GM12878 (cell line): Measurements from ENCODE around the gene CALB2.

Experiments used
- CEBPB ChIP-seq, 2 experiments: fragments of 150-350 bp in 1 of 2; IDR thresholded peaks; 2 replicates each; pipeline ENCODE4 v1.6.1; 2012 to 2014; ENCODE audit warnings: low read depth in 2 of 2, low read length in 2 of 2, borderline replicate concordance in 1 of 2, inconsistent platforms in 1 of 2
- TCF12 ChIP-seq: IDR thresholded peaks from 2 replicates; pipeline ENCODE4 v1.6.1; 2011; ENCODE audit warnings: low read depth, mild to moderate bottlenecking, low read length
- TF ChIP-seq, protein P1 (sequence below), 3 experiments: IDR thresholded peaks in 2 of 3; conservative IDR thresholded peaks in 1 of 3; 2 replicates each; pipeline ENCODE4 v1.5.1; 2011; ENCODE audit warnings: low read depth in 3 of 3, low read length in 3 of 3, mild to moderate bottlenecking in 3 of 3, control low read depth in 2 of 3, moderate library complexity in 2 of 3, inconsistent platforms in 1 of 3, mixed read lengths in 1 of 3; ENCODE audit not compliant: control insufficient read depth in 2 of 3, insufficient read depth in 1 of 3; ENCODE audit errors: extremely low read depth in 1 of 3

DNA sequence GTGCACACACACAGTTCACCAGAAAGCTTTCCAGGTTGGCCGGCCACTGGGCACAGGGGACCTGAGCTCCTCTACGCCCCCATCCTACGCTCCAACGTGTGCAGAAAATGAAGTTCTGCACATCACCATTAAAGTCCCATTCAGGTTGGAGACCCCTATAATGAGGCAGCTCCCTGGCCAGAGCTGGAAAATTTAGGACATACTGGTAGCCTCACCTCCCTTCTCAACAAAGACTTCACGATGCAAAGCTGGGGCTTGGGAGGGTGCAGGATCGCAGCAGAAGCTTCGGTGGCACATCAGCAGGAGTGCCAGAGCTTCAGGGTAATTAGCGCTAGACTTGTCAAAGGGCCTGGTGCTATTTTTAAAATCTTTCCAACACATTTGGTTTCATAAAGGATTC, 15.4 kb upstream of the CALB2 start:
- TF ChIP-seq, protein P1, sequence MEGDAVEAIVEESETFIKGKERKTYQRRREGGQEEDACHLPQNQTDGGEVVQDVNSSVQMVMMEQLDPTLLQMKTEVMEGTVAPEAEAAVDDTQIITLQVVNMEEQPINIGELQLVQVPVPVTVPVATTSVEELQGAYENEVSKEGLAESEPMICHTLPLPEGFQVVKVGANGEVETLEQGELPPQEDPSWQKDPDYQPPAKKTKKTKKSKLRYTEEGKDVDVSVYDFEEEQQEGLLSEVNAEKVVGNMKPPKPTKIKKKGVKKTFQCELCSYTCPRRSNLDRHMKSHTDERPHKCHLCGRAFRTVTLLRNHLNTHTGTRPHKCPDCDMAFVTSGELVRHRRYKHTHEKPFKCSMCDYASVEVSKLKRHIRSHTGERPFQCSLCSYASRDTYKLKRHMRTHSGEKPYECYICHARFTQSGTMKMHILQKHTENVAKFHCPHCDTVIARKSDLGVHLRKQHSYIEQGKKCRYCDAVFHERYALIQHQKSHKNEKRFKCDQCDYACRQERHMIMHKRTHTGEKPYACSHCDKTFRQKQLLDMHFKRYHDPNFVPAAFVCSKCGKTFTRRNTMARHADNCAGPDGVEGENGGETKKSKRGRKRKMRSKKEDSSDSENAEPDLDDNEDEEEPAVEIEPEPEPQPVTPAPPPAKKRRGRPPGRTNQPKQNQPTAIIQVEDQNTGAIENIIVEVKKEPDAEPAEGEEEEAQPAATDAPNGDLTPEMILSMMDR (IDR thresholded peaks at IDR 0.05 in 2 of 3, conservative IDR thresholded peaks at IDR 0.05 in 1 of 3; ENCODE audit: control insufficient read depth in 2 of 3, extremely low read depth in 1 of 3, insufficient read depth in 1 of 3, low read depth in 3 of 3, low read length in 3 of 3) = no peak
- TF ChIP-seq CEBPB (IDR thresholded peaks at IDR 0.05; ENCODE audit: borderline replicate concordance in 1 of 2, low read depth in 2 of 2, low read length in 2 of 2) = no peak
- TF ChIP-seq TCF12 = no peak
